Muscle layer of duodenum (tissue), 2 donors: ENCODE measurements around the gene GNB1L.

ENCODE experiments used
- H3K27ac ChIP-seq: one replicate; pipeline ENCODE4 v1.7.0; 2013; ENCODE audit warnings: mild to moderate bottlenecking, low read length
- H3K27me3 ChIP-seq: one replicate; pipeline ENCODE4 v1.7.0; 2013; ENCODE audit warnings: low read depth, mild to moderate bottlenecking, control low read depth, low read length
- H3K36me3 ChIP-seq, 2 donors: one replicate each; pipeline ENCODE4 v1.7.0; 2013; ENCODE audit warnings: low read length in 2 of 2, control low read depth in 1 of 2, mild to moderate bottlenecking in 1 of 2; ENCODE audit not compliant: insufficient read depth in 2 of 2, control insufficient read depth in 1 of 2
- H3K4me1 ChIP-seq, 2 donors: one replicate each; pipeline ENCODE4 v1.7.0; 2013; ENCODE audit warnings: low read length in 2 of 2, mild to moderate bottlenecking in 2 of 2, control low read depth in 1 of 2, moderate library complexity in 1 of 2; ENCODE audit not compliant: insufficient read depth in 2 of 2, control insufficient read depth in 1 of 2
- H3K4me3 ChIP-seq, 2 donors: one replicate each; pipeline ENCODE4 v1.7.0; 2013; ENCODE audit warnings: low read length in 2 of 2, low read depth in 1 of 2, mild to moderate bottlenecking in 1 of 2
- H3K9me3 ChIP-seq, 2 donors: one replicate each; pipeline ENCODE4 v1.7.0; 2013; ENCODE audit warnings: low read length in 2 of 2, control low read depth in 1 of 2, mild to moderate bottlenecking in 1 of 2; ENCODE audit not compliant: control insufficient read depth in 1 of 2
- donor health status: healthy.

Gene GNB1L

GRCh38 chr22:19822301-19823117, 32.2 kb downstream of the GNB1L start:
- no peaks in the 10 kb centered on the region for H3K36me3 ChIP-seq
- H3K4me3 ChIP-seq: no peak overlapping the region
- no peaks in the 10 kb centered on the region for H3K9me3 ChIP-seq
- no peaks in the 10 kb centered on the region for H3K4me1 ChIP-seq
- H3K27ac ChIP-seq: no peak overlapping the region
- H3K27me3 ChIP-seq: no peaks in the 10 kb centered on the region

GRCh38 chr22:19821523-19822300, 33.0 kb downstream of the GNB1L start:
- H3K4me3 ChIP-seq: no peak overlapping the region
- no peaks in the 10 kb centered on the region for H3K4me1 ChIP-seq

GRCh38 chr22:19820880-19821522, 33.7 kb downstream of the GNB1L start:
- Histone ChIP-seq H3K4me1 (no peaks in the 10 kb centered on the region), H3K4me3 (no peak overlapping the region), H3K27me3 (no peaks in the 10 kb centered on the region), H3K36me3 (no peaks in the 10 kb centered on the region), H3K27ac (no peak overlapping the region), H3K9me3 (no peaks in the 10 kb centered on the region)

More at GRCh38 chr22:19821523-19822300, 33.0 kb downstream of the GNB1L start:
- no peaks in the 10 kb centered on the region for H3K9me3 ChIP-seq
- no peaks in the 10 kb centered on the region for H3K27me3 ChIP-seq
- no peak overlapping the region for H3K27ac ChIP-seq
- no peaks in the 10 kb centered on the region for H3K36me3 ChIP-seq

GRCh38 chr22:19819911-19820879, 34.5 kb downstream of the GNB1L start:
- Histone ChIP-seq H3K4me1 (no peaks in the 10 kb centered on the region), H3K4me3 (no peak overlapping the region), H3K9me3 (no peaks in the 10 kb centered on the region), H3K36me3 (peaks cover 0 to 2% of the 10 kb centered on the region in 2 donors), H3K27ac (no peak overlapping the region), H3K27me3 (no peaks in the 10 kb centered on the region)

- no peak overlapping the region for H3K4me3 ChIP-seq
- no peaks in the 10 kb centered on the region for H3K27me3 ChIP-seq
- H3K4me1 ChIP-seq: no peaks in the 10 kb centered on the region
- no peak overlapping the region for H3K27ac ChIP-seq
- H3K36me3 ChIP-seq: peaks cover 0 to 5% of the 10 kb centered on the region in 2 donors
- no peaks in the 10 kb centered on the region for H3K9me3 ChIP-seq
Observed at GRCh38 chr22:19819208-19819910, 35.3 kb downstream of the GNB1L start.

- no peaks in the 10 kb centered on the region for H3K9me3 ChIP-seq
- no peak overlapping the region for H3K27ac ChIP-seq
- no peaks in the 10 kb centered on the region for H3K27me3 ChIP-seq
- H3K4me3 ChIP-seq: no peak overlapping the region
- H3K4me1 ChIP-seq: no peaks in the 10 kb centered on the region
- peaks cover 0 to 5% of the 10 kb centered on the region in 2 donors for H3K36me3 ChIP-seq
Observed at GRCh38 chr22:19818324-19819207, 36.1 kb downstream of the GNB1L start.

- Histone ChIP-seq H3K9me3 (no peaks in the 10 kb centered on the region), H3K27me3 (no peaks in the 10 kb centered on the region), H3K36me3 (peaks cover 0 to 5% of the 10 kb centered on the region in 2 donors), H3K4me1 (no peaks in the 10 kb centered on the region), H3K4me3 (no peak overlapping the region), H3K27ac (no peak overlapping the region)
Observed at GRCh38 chr22:19816372-19817119, 38.1 kb downstream of the GNB1L start.

- no peaks in the 10 kb centered on the region for H3K9me3 ChIP-seq
- H3K27me3 ChIP-seq: no peaks in the 10 kb centered on the region
- no peak overlapping the region for H3K27ac ChIP-seq
- no peaks in the 10 kb centered on the region for H3K4me1 ChIP-seq
- no peak overlapping the region for H3K4me3 ChIP-seq
- H3K36me3 ChIP-seq: peaks cover 0 to 5% of the 10 kb centered on the region in 2 donors
Observed at GRCh38 chr22:19815823-19816290, 38.8 kb downstream of the GNB1L start.

- no peak overlapping the region for H3K4me3 ChIP-seq
- H3K4me1 ChIP-seq: no peaks in the 10 kb centered on the region
- H3K27ac ChIP-seq: no peak overlapping the region
- H3K27me3 ChIP-seq: no peaks in the 10 kb centered on the region
- H3K9me3 ChIP-seq: no peaks in the 10 kb centered on the region
- peaks cover 0 to 5% of the 10 kb centered on the region in 2 donors for H3K36me3 ChIP-seq
Observed at GRCh38 chr22:19815093-19815822, 39.4 kb downstream of the GNB1L start.
